ENCODE results near the gene TOR1AIP2.

GRCh38 chr1:179818260-179818659, 59.3 kb downstream of the TOR1AIP2 start:
- no peak for TF ChIP-seq CTCF (IDR thresholded peaks at IDR 0.05)
- no peak for TF ChIP-seq POLR2A (IDR thresholded peaks at IDR 0.05)
